Measurements from ENCODE around the gene XXYLT1. TPM values are rescaled to one million over a fixed set of nuclear protein-coding genes. Genes with fewer than 3 reads are reported as not detected.
A peak's percentile ranks its signal among the peaks of the same experiment; 100 is the strongest.
"Not testable (repeated sequence)": the region's sequence is repeated elsewhere in the genome, so short reads cannot be mapped to it uniquely, and the experiment has no call there.

XXYLT1 gene
- total and polyA plus RNA-seq, 2 donors, result 12.4 to 18.5 TPM

- 71% methylated on average over 5 of the region's 5 CpGs for WGBS
- H3K27ac ChIP-seq (ENCODE audit: low read depth), result no peak overlapping the region
Measured at GRCh38 chr3:195116407-195117185, 154.4 kb downstream of the XXYLT1 start.

GRCh38 chr3:195115600-195116406 lies 155.2 kb downstream of the XXYLT1 start:
- Histone ChIP-seq H3K36me3 (ENCODE audit: insufficient read depth) (no peaks in the 10 kb centered on the region), H3K27ac (ENCODE audit: low read depth) (no peak overlapping the region), H3K4me1 (ENCODE audit: insufficient read depth) (no peaks in the 10 kb centered on the region), H3K4me3 (ENCODE audit: low read depth, low read length) (no peak overlapping the region)
- WGBS, result 81% methylated on average over 24 of the region's 24 CpGs
- DNase-seq (ENCODE audit: extremely low spot score), result no peak

More at GRCh38 chr3:195116407-195117185, 154.4 kb downstream of the XXYLT1 start:
- Histone ChIP-seq H3K4me1 (ENCODE audit: insufficient read depth) (no peaks in the 10 kb centered on the region), H3K36me3 (ENCODE audit: insufficient read depth) (no peaks in the 10 kb centered on the region), H3K4me3 (ENCODE audit: low read depth, low read length) (no peak overlapping the region)
- no peak for DNase-seq (ENCODE audit: extremely low spot score)

- H3K4me3 ChIP-seq (ENCODE audit: low read depth, low read length), result no peak overlapping the region
- DNase-seq (ENCODE audit: extremely low spot score), result no peak
- H3K4me1 ChIP-seq (ENCODE audit: insufficient read depth), result no peaks in the 10 kb centered on the region
- no peak overlapping the region for H3K27ac ChIP-seq (ENCODE audit: low read depth)
- no peaks in the 10 kb centered on the region for H3K36me3 ChIP-seq (ENCODE audit: insufficient read depth)
- 93% methylated on average over 31 of the region's 31 CpGs for WGBS
Measured at GRCh38 chr3:195114786-195115599, 156.0 kb downstream of the XXYLT1 start.

GRCh38 chr3:195113536-195114425 lies 157.2 kb downstream of the XXYLT1 start:
- no peaks in the 10 kb centered on the region for H3K36me3 ChIP-seq (ENCODE audit: insufficient read depth)
- no peak for DNase-seq (ENCODE audit: extremely low spot score)

GRCh38 chr3:195113048-195113447 lies 157.9 kb downstream of the XXYLT1 start:
- 63% methylated on average over 14 of the region's 14 CpGs for WGBS
- Histone ChIP-seq H3K4me1 (ENCODE audit: insufficient read depth) (no peaks in the 10 kb centered on the region), H3K27ac (ENCODE audit: low read depth) (no peak overlapping the region), H3K36me3 (ENCODE audit: insufficient read depth) (no peaks in the 10 kb centered on the region), H3K4me3 (ENCODE audit: low read depth, low read length) (no peak overlapping the region)
- no peak for DNase-seq (ENCODE audit: extremely low spot score)

More at GRCh38 chr3:195113536-195114425, 157.2 kb downstream of the XXYLT1 start:
- Histone ChIP-seq H3K27ac (ENCODE audit: low read depth) (no peak overlapping the region), H3K4me3 (ENCODE audit: low read depth, low read length) (no peak overlapping the region), H3K4me1 (ENCODE audit: insufficient read depth) (no peaks in the 10 kb centered on the region)
- WGBS, result 89% methylated on average over 14 of the region's 14 CpGs

- WGBS, result 90% methylated on average over 22 of the region's 22 CpGs
- Histone ChIP-seq H3K27ac (ENCODE audit: low read depth) (no peak overlapping the region), H3K4me1 (ENCODE audit: insufficient read depth) (no peaks in the 10 kb centered on the region)
Measured at GRCh38 chr3:195112361-195112791, 158.6 kb downstream of the XXYLT1 start.

GRCh38 chr3:195111766-195112165 lies 159.2 kb downstream of the XXYLT1 start:
- WGBS, result 94% methylated on average over 9 of the region's 9 CpGs
- no peak for DNase-seq (ENCODE audit: extremely low spot score)
- peak overlapping the region; percentile 71 for H3K27ac ChIP-seq (ENCODE audit: low read depth)
- H3K4me1 ChIP-seq (ENCODE audit: insufficient read depth), result no peaks in the 10 kb centered on the region
- no peaks in the 10 kb centered on the region for H3K36me3 ChIP-seq (ENCODE audit: insufficient read depth)
- no peak overlapping the region for H3K4me3 ChIP-seq (ENCODE audit: low read depth, low read length)

More at GRCh38 chr3:195112361-195112791, 158.6 kb downstream of the XXYLT1 start:
- no peak for DNase-seq (ENCODE audit: extremely low spot score)
- no peak overlapping the region for H3K4me3 ChIP-seq (ENCODE audit: low read depth, low read length)
- H3K36me3 ChIP-seq (ENCODE audit: insufficient read depth), result no peaks in the 10 kb centered on the region

- no peak for DNase-seq (ENCODE audit: extremely low spot score)
- Histone ChIP-seq H3K4me3 (ENCODE audit: low read depth, low read length) (no peak overlapping the region), H3K4me1 (ENCODE audit: insufficient read depth) (no peaks in the 10 kb centered on the region), H3K36me3 (ENCODE audit: insufficient read depth) (no peaks in the 10 kb centered on the region), H3K27ac (ENCODE audit: low read depth) (peak overlapping the region; percentile 71)
- 60% methylated on average over 9 of the region's 9 CpGs for WGBS
Measured at GRCh38 chr3:195111319-195111705, 159.6 kb downstream of the XXYLT1 start.

- WGBS, result 32% methylated on average over 14 of the region's 14 CpGs
- DNase-seq (ENCODE audit: extremely low spot score), result no peak
- no peak overlapping the region for H3K27ac ChIP-seq (ENCODE audit: low read depth)
- no peak overlapping the region for H3K4me3 ChIP-seq (ENCODE audit: low read depth, low read length)
- no peaks in the 10 kb centered on the region for H3K36me3 ChIP-seq (ENCODE audit: insufficient read depth)
- no peaks in the 10 kb centered on the region for H3K4me1 ChIP-seq (ENCODE audit: insufficient read depth)
Measured at GRCh38 chr3:195110647-195111318, 160.2 kb downstream of the XXYLT1 start.

GRCh38 chr3:195109098-195109657 lies 161.8 kb downstream of the XXYLT1 start:
- no peak for DNase-seq (ENCODE audit: extremely low spot score)
- Histone ChIP-seq H3K4me1 (ENCODE audit: insufficient read depth) (no peaks in the 10 kb centered on the region), H3K4me3 (ENCODE audit: low read depth, low read length) (no peak overlapping the region), H3K36me3 (ENCODE audit: insufficient read depth) (no peaks in the 10 kb centered on the region), H3K27ac (ENCODE audit: low read depth) (no peak overlapping the region)
- WGBS, result 88% methylated on average over 10 of the region's 10 CpGs

- H3K4me1 ChIP-seq (ENCODE audit: insufficient read depth), result no peaks in the 10 kb centered on the region
- no peak for DNase-seq (ENCODE audit: extremely low spot score)
- WGBS, result 85% methylated on average over 8 of the region's 8 CpGs
- no peaks in the 10 kb centered on the region for H3K36me3 ChIP-seq (ENCODE audit: insufficient read depth)
- no peak overlapping the region for H3K4me3 ChIP-seq (ENCODE audit: low read depth, low read length)
- peak overlapping the region; percentile 14 for H3K27ac ChIP-seq (ENCODE audit: low read depth)
Measured at GRCh38 chr3:195107593-195107992, 163.4 kb downstream of the XXYLT1 start.

- not testable (repeated sequence) for H3K36me3 ChIP-seq (ENCODE audit: insufficient read depth); H3K4me1 ChIP-seq (ENCODE audit: insufficient read depth); H3K4me3 ChIP-seq (ENCODE audit: low read depth, low read length); DNase-seq (ENCODE audit: extremely low spot score); H3K27ac ChIP-seq (ENCODE audit: low read depth)
- 88% methylated on average over 17 of the region's 17 CpGs for WGBS
Measured at GRCh38 chr3:195107031-195107430, 163.9 kb downstream of the XXYLT1 start.

Data from urinary bladder (tissue), 4 donors.